Measurements from ENCODE around the gene TMEM132D. TPM values are rescaled to one million over a fixed set of nuclear protein-coding genes. Genes with fewer than 3 reads are reported as not detected.
"Not testable (repeated sequence)": the region's sequence is repeated elsewhere in the genome, so short reads cannot be mapped to it uniquely, and the experiment has no call there.

The TMEM132D gene
- total RNA-seq, 1 donor from 2014 or later = not detected

- no peak for DNase-seq (ENCODE audit: low spot score)
- no peak for ATAC-seq
Observed at GRCh38 chr12:129203456-129203855, 700.4 kb downstream of the TMEM132D start.

GRCh38 chr12:129202109-129202814 is 701.6 kb downstream of the TMEM132D start:
- ATAC-seq (no peak), DNase-seq (ENCODE audit: low spot score) (no peak)

GRCh38 chr12:129201029-129201428 is 702.8 kb downstream of the TMEM132D start:
- DNase-seq (ENCODE audit: low spot score) (no peak), ATAC-seq (no peak)

GRCh38 chr12:129200576-129200975 is 703.2 kb downstream of the TMEM132D start:
- DNase-seq (ENCODE audit: low spot score) (no peak), ATAC-seq (no peak)

- ATAC-seq (no peak), DNase-seq (ENCODE audit: low spot score) (no peak)
Observed at GRCh38 chr12:129196927-129197326, 706.9 kb downstream of the TMEM132D start.

GRCh38 chr12:129195081-129195480 is 708.7 kb downstream of the TMEM132D start:
- no peak for ATAC-seq
- DNase-seq (ENCODE audit: low spot score) = no peak

- DNase-seq (ENCODE audit: low spot score) = no peak
Observed at GRCh38 chr12:129193263-129193871, 710.5 kb downstream of the TMEM132D start.

GRCh38 chr12:129190827-129191226 is 713.0 kb downstream of the TMEM132D start:
- DNase-seq (ENCODE audit: low spot score) (no peak), ATAC-seq (no peak)

More at GRCh38 chr12:129193263-129193871, 710.5 kb downstream of the TMEM132D start:
- no peak for ATAC-seq

GRCh38 chr12:129189879-129190278 is 713.9 kb downstream of the TMEM132D start:
- ATAC-seq; DNase-seq (ENCODE audit: low spot score): not testable (repeated sequence)

- ATAC-seq = no peak
Observed at GRCh38 chr12:129186952-129187351, 716.9 kb downstream of the TMEM132D start.

GRCh38 chr12:129185855-129186254 is 718.0 kb downstream of the TMEM132D start:
- no peak for ATAC-seq
- DNase-seq (ENCODE audit: low spot score) = no peak

More at GRCh38 chr12:129186952-129187351, 716.9 kb downstream of the TMEM132D start:
- no peak for DNase-seq (ENCODE audit: low spot score)

- no peak for DNase-seq (ENCODE audit: low spot score)
Observed at GRCh38 chr12:129184127-129184928, 719.5 kb downstream of the TMEM132D start.

GRCh38 chr12:129179941-129180553 is 723.8 kb downstream of the TMEM132D start:
- no peak for ATAC-seq
- no peak for DNase-seq (ENCODE audit: low spot score)

More at GRCh38 chr12:129184127-129184928, 719.5 kb downstream of the TMEM132D start:
- ATAC-seq = no peak

GRCh38 chr12:129169928-129170327 is 733.9 kb downstream of the TMEM132D start:
- DNase-seq (ENCODE audit: low spot score) (no peak), ATAC-seq (no peak)

- DNase-seq (ENCODE audit: low spot score) (no peak), ATAC-seq (no peak)
Observed at GRCh38 chr12:129163861-129164260, 740.0 kb downstream of the TMEM132D start.

- DNase-seq (ENCODE audit: low spot score) (no peak), ATAC-seq (no peak)
Observed at GRCh38 chr12:129163461-129163860, 740.4 kb downstream of the TMEM132D start.

- DNase-seq (ENCODE audit: low spot score) = no peak
- no peak for ATAC-seq
Observed at GRCh38 chr12:129162805-129163204, 741.0 kb downstream of the TMEM132D start.

- ATAC-seq (no peak), DNase-seq (ENCODE audit: low spot score) (no peak)
Observed at GRCh38 chr12:129161511-129161910, 742.3 kb downstream of the TMEM132D start.

GRCh38 chr12:129160282-129160681 is 743.5 kb downstream of the TMEM132D start:
- ATAC-seq (no peak), DNase-seq (ENCODE audit: low spot score) (no peak)

GRCh38 chr12:129152351-129153104 is 751.3 kb downstream of the TMEM132D start:
- ATAC-seq (no peak), DNase-seq (ENCODE audit: low spot score) (no peak)

Measured in left lobe of liver (tissue), 2 donors.